Mucosa of rectum (tissue), 2 donors: ENCODE results near the gene GNB1L.
"Not testable (repeated sequence)": the region's sequence is repeated elsewhere in the genome, so short reads cannot be mapped to it uniquely, and the experiment has no call there.

Experiments
- H3K27ac ChIP-seq, 2 donors: one replicate each; pipeline ENCODE4 v1.7.0; 2013; ENCODE audit warnings: inconsistent platforms in 2 of 2, low read depth in 2 of 2, low read length in 2 of 2
- H3K27me3 ChIP-seq, 2 donors: one replicate each; pipeline ENCODE4 v1.7.0; 2013; ENCODE audit warnings: low read length in 2 of 2; ENCODE audit not compliant: control insufficient read depth in 2 of 2, insufficient read depth in 2 of 2
- H3K36me3 ChIP-seq, 2 donors: one replicate each; pipeline ENCODE4 v1.7.0; 2013; ENCODE audit warnings: low read length in 2 of 2; ENCODE audit not compliant: control insufficient read depth in 2 of 2, insufficient read depth in 2 of 2
- H3K4me1 ChIP-seq, 2 donors: one replicate each; pipeline ENCODE4 v1.7.0; 2013; ENCODE audit warnings: low read length in 2 of 2, mild to moderate bottlenecking in 1 of 2; ENCODE audit not compliant: control insufficient read depth in 2 of 2, insufficient read depth in 2 of 2
- H3K4me3 ChIP-seq, 2 donors: one replicate each; pipeline ENCODE4 v1.7.0; 2013; ENCODE audit warnings: low read length in 2 of 2
- H3K9ac ChIP-seq, 2 donors: one replicate each; pipeline ENCODE4 v1.7.0; 2013; ENCODE audit warnings: low read length in 2 of 2, low read depth in 1 of 2, mild to moderate bottlenecking in 1 of 2
- H3K9me3 ChIP-seq, 2 donors: one replicate each; pipeline ENCODE4 v1.7.0; 2013; ENCODE audit warnings: low read length in 2 of 2; ENCODE audit not compliant: control insufficient read depth in 2 of 2
- donor health status: healthy.
- donor health status: Normal muscosa, but diverticular disease.

The GNB1L gene

DNA sequence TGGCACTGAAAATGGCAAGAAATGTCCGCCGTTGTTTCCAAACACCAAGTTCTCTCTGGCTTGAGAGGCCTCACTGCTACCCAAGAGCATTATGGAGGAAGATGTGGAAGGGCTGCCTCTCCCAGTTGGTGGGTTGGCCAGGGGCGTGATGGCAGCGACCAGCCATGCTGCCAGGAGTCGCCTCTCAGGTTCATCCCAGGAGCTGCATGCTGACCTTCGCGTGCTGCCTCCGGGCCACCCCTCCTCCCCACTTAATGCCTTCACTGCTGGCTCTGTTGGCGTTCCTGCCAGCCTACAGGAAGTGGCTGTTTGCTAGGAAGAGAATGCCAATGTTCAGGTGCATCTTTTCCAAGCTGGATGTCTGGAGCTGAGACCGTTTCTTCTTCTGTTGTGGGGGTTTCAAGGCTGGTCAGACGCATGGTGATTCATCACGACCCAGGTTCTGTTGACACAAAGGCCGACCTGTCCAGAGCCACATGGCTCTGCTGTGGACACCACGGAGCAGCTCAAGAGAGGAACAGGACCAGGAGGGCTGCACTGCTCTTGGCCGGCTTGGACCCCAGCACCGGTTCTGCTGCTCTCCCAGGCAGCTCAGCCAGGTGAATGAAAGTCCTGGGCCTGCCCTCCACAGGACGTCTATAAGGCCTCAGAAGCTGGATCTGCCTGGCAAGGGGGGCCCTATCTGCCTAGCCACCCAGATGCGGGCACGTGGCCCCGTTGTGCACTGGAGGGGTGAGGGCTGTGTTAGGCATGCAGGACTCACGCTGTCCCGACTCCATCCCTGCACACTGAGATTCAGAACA lies 69.0 kb downstream of the GNB1L start:
- Histone ChIP-seq H3K36me3 (no peaks in the 10 kb centered on the region), H3K4me3 (no peak overlapping the region), H3K9ac (no peak overlapping the region), H3K27ac (no peak overlapping the region), H3K9me3 (no peaks in the 10 kb centered on the region), H3K4me1 (no peaks in the 10 kb centered on the region), H3K27me3 (peaks cover 0 to 7% of the 10 kb centered on the region in 2 donors)

DNA sequence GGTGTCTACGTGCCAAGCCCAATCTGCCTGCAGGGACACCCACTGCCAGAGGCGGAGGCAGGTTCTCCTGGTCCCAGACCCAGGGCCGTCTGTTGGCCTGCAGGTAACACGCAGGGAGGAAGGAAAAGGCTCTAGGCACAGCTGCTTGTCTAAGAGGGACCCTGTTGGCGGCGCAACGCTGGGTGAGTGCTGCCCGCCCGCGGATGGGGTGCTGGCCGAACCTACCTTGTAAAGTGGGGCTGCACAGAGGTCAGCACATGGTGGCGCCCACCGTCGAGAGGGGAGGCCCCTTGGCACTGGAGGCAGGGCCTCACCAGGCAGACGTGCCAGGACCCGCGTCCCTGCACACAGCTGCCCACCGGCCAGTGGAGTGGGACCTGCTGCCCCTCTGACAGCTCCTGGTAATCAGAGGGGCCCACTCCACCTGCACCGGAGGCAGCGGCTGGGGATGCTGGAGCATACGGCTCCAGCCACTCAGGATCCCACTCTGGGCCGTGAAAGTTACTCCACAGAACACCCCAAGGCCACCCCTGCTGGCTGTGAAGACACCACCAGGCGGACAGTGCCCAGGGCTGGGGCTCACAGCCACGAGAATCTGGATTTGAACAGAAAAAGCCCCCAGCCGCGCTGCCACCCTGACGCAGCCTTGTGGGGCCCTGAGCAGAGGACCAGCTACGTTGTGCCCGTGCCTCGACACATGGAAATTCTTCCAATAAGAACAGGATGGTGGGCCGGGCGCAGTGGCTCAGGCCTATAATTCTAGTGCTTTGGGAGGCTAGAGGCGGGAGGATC lies 70.1 kb downstream of the GNB1L start:
- H3K4me3 ChIP-seq: no peak overlapping the region
- H3K27ac ChIP-seq: no peak overlapping the region
- peaks cover 3 to 7% of the 10 kb centered on the region in 2 donors for H3K27me3 ChIP-seq
- H3K4me1 ChIP-seq: no peaks in the 10 kb centered on the region
- H3K9me3 ChIP-seq: no peaks in the 10 kb centered on the region
- H3K36me3 ChIP-seq: no peaks in the 10 kb centered on the region
- no peak overlapping the region for H3K9ac ChIP-seq

GRCh38 chr22:19783586-19784383 lies 70.9 kb downstream of the GNB1L start:
- H3K27me3 ChIP-seq: peaks cover 3 to 9% of the 10 kb centered on the region in 2 donors
- H3K4me1 ChIP-seq: no peaks in the 10 kb centered on the region
- no peaks in the 10 kb centered on the region for H3K36me3 ChIP-seq
- H3K4me3 ChIP-seq: no peak overlapping the region
- no peak overlapping the region for H3K9ac ChIP-seq
- H3K27ac ChIP-seq: no peak overlapping the region
- H3K9me3 ChIP-seq: no peaks in the 10 kb centered on the region

DNA sequence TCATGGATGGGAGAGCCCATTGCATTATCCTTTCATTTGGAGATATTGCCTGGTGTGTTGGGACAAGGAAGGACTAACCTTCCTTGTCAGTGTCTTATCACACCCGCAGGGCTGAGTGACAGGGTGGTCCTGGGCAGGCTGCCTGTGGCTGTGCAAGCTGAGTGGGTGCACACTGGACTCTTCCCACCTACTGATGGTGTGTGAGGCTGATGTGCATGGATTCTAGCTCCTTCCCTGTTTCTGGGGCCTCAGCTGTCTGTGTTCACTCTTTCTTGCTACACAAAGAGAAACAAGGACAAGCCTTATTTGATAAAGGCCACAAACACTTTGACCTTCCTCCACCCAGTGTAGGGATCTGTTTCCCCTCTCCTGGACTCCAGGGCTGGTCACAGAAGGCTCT lies 72.1 kb downstream of the GNB1L start:
- no peak overlapping the region for H3K4me3 ChIP-seq
- no peaks in the 10 kb centered on the region for H3K9me3 ChIP-seq
- peaks cover 3 to 12% of the 10 kb centered on the region in 2 donors for H3K27me3 ChIP-seq
- no peak overlapping the region for H3K27ac ChIP-seq
- H3K9ac ChIP-seq: no peak overlapping the region
- H3K36me3 ChIP-seq: no peaks in the 10 kb centered on the region
- no peaks in the 10 kb centered on the region for H3K4me1 ChIP-seq

DNA sequence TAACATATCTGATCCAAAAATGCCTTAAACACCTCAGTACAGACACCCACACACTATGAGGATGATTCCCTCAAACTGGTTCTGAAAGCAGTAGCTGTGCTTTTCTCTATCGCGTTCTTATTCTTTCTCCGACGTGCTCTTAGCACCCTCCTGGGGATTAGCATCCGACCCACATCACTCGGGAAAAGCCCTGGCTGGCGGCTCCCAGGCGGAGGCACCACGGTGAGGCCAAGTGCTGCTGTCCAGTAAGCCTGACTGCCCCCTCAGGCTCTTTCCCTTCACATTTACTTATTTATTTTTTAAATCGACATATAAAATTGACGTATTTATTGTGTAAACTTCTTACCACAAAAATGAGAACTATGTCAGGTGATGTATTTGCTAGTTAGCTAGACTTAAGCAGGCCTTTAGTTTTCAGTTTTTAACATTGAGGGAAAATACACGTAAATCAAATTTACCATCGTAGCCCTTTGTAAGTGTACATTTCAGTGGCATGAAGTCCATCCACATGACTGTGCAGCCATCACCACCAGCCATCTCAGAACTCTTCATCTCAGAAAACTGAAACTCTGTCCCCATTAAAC lies 74.9 kb downstream of the GNB1L start:
- no peak overlapping the region for H3K4me3 ChIP-seq
- H3K4me1 ChIP-seq: no peaks in the 10 kb centered on the region
- no peak overlapping the region for H3K27ac ChIP-seq
- H3K9ac ChIP-seq: no peak overlapping the region
- H3K9me3 ChIP-seq: no peaks in the 10 kb centered on the region
- no peaks in the 10 kb centered on the region for H3K36me3 ChIP-seq
- H3K27me3 ChIP-seq: peaks cover 3 to 12% of the 10 kb centered on the region in 2 donors

GRCh38 chr22:19779011-19779421 lies 75.7 kb downstream of the GNB1L start:
- no peak overlapping the region for H3K27ac ChIP-seq
- H3K27me3 ChIP-seq: peaks cover 8 to 12% of the 10 kb centered on the region in 2 donors
- H3K36me3 ChIP-seq: no peaks in the 10 kb centered on the region
- no peak overlapping the region for H3K9ac ChIP-seq
- H3K4me3 ChIP-seq: no peak overlapping the region
- H3K4me1 ChIP-seq: no peaks in the 10 kb centered on the region
- H3K9me3 ChIP-seq: no peaks in the 10 kb centered on the region

DNA sequence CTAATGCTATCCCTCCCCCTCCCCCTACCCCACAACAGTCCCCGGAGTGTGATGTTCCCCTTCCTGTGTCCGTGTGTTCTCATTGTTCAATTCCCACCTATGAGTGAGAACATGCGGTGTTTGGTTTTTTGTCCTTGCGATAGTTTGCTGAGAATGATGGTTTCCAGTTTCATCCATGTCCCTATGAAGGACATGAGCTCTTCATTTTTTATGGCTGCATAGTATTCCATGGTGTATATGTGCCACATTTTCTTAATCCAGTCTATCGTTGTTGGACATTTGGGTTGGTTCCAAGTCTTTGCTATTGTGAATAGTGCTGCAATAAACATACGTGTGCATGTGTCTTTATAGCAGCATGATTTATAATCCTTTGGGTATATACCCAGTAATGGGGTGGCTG lies 77.5 kb downstream of the GNB1L start:
- peaks cover 8 to 16% of the 10 kb centered on the region in 2 donors for H3K27me3 ChIP-seq
- H3K4me1 ChIP-seq, H3K27ac ChIP-seq, H3K9ac ChIP-seq, H3K4me3 ChIP-seq, H3K36me3 ChIP-seq, H3K9me3 ChIP-seq: not testable (repeated sequence)

DNA sequence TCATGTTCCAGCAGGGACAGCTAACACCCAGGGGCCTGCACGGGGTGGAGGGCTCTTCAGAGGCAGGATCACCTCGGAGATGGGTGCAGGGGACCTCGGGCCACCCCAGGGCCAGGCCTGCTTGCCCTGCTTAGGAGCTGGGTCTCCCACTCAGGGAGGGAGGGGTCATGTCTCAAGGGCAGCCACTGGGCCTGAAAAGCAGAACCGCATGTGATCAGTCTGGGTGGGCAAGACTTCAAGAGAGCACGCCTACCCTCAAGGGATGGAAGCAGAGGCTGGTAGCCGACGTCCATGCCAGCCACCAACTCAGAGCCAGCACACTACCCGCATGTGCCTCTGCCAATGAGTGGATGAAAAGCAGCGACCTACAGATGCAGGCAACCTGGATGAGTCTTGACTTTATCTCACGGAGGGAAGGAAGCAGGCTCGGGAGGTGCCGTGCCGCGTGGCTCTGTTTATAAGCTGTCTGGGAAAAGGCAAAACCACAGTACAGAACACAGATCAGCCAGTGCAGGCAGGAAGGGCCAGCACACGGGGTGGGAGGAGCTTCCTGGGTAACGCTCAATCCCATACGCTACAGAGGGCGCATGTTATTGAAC lies 78.1 kb downstream of the GNB1L start:
- no peaks in the 10 kb centered on the region for H3K9me3 ChIP-seq
- no peaks in the 10 kb centered on the region for H3K36me3 ChIP-seq
- no peak overlapping the region for H3K4me3 ChIP-seq
- H3K27ac ChIP-seq: no peak overlapping the region
- no peak overlapping the region for H3K9ac ChIP-seq
- peaks cover 8 to 17% of the 10 kb centered on the region in 2 donors for H3K27me3 ChIP-seq
- no peaks in the 10 kb centered on the region for H3K4me1 ChIP-seq

DNA sequence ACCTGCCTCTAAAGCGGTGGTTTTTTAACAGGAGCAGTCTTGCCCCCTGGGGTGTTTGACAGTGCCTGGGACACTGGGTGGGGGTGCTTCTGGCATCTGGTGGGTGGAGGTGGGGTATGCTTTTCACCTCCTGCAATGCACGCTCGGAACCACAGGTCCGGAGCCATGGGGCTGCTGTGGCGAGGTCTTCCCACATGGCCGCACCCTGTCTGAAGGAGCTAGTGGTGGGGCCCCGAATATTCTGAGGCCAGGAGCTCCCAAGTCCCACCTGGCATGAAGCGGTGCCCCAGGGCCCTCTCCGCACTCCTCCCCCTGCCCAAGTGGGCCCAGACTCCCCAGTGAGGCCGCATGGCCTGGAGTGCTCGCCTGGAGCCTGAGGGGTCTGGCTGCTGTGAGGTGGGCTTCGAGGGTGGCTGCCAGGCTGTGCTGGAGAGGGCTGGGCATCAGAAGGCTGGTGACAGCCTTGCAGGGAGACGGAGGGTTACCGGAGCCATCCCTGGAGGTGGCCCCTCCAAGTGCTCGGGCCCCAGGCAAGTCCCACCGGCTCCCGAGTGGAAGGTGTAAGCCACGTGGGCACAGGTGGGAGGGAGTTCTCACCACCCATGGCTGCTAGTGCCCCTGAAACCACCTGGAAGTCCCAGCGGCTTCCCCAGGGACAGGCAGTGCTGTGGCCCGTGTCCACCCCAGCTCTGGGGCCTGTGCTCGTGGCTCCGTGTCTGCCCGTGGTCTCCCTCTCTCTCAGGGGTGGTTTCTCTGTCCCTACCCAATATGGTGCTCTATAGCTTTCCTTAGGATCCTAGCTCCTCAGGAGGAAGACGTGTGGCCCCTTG lies 79.0 kb downstream of the GNB1L start:
- H3K4me1 ChIP-seq: no peaks in the 10 kb centered on the region
- peaks cover 14 to 19% of the 10 kb centered on the region in 2 donors for H3K27me3 ChIP-seq
- H3K27ac ChIP-seq: no peak overlapping the region
- H3K4me3 ChIP-seq: no peak overlapping the region
- H3K36me3 ChIP-seq: no peaks in the 10 kb centered on the region
- no peak overlapping the region for H3K9ac ChIP-seq
- no peaks in the 10 kb centered on the region for H3K9me3 ChIP-seq
